COLO668 (cell line): Measurements from ENCODE around the gene ADGRL3.
"Not testable (repeated sequence)": the region's sequence is repeated elsewhere in the genome, so short reads cannot be mapped to it uniquely, and the experiment has no call there.

Experiments
- DNase-seq: peaks from one replicate; lab custom pipeline; 2025; ENCODE audit not compliant: unreplicated experiment; lab: John Stamatoyannopoulos, UW

Gene ADGRL3

GRCh38 chr4:61596606-61597340 is 396.6 kb downstream of the ADGRL3 start:
- no peak for DNase-seq

DNA sequence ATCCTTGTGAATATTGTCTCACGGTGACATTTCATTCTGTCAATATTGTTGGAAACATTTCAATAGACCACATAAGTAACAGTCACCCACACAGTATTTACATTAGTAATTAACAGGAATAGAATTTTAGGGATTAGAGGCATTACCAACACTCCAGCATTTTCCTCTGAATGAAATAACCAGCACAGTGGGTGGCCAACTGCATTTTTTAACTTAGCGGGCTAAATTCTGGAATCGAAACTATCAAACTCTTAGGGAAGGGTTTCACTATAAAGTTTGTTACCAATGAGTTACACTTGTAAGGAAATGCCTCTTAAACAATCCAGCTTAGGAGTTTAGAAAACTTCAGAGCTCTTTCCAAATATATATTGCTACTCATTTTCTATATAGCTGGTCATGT is 403.0 kb downstream of the ADGRL3 start:
- DNase-seq, result no peak

- DNase-seq, result no peak
Measured at GRCh38 chr4:61604054-61604453, 403.9 kb downstream of the ADGRL3 start.

DNA sequence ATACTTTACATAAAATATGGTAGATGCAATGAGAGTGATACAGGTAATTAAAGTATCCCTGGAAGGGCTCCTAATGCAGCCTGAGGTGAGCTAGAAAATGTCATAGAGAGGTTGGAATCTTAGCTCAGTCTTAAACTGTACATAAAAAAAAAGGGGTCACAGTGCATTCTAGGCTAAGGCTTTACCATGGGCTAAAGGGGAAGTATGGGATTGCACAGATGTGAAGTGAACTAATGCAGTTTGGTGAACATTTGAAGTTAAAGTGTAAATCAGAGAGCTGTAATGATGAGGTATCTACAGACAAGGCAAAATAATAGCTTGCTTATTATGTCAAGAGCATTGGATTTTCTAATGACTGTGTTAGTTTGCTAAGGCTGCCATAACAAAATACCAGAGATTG is 405.9 kb downstream of the ADGRL3 start:
- no peak for DNase-seq

DNA sequence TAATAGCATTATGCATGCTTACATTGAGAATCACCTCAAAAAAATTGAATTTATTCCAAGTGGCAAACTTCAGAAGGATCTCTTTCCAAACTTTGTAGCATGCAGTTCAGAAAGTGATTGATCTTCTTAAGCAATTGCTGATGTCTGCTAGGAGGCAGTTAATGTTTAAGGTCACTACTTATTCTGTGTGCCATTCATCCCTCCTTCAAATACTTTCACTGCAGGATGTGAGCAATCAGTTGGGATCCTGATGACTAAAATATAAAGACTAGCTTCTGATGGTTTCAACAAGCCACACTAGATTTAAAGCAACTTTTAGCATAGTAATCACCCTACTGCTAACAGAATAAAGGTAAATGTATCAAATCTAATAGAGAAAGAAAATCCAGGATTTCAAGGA is 414.1 kb downstream of the ADGRL3 start:
- no peak for DNase-seq

- DNase-seq, result no peak
Measured at GRCh38 chr4:61619528-61619927, 419.4 kb downstream of the ADGRL3 start.

- DNase-seq, result no peak
Measured at GRCh38 chr4:61628282-61628681, 428.2 kb downstream of the ADGRL3 start.

DNA sequence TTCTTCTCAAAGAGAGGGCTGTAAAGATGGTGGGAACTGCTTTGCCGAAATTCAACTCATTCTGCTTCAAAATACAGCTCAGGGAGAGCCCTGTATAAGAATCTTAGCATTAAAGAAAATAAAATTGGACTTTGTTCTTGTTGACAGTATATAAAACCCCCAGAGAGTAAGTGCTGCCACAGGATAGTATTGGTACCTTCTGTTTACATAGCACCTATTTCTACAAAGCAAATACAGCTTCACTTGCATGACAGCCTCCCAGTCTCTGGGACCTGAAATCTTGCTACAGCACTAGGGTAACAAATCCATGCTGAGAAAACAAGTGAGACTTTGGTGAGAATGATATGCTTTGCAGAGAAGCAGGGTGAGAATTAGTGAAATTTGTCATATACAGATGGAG is 428.6 kb downstream of the ADGRL3 start:
- no peak for DNase-seq

DNA sequence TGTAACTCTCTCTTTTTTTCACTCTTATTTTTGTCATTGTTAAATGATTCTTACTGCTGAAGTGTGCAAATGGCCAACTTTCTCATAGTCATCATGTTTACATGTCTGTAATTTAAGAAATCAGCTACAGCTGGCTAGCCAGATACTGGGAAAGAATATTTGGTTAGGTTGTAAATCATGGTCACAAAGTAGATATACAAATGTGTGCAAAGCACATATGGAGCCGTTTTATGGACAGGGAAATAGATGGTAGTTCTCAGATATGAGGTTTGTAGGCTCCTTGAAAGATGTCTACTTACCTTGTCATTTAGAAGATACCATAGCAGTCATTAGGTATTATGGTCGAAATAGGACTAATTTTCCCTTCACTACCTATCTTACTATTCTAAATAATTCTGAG is 430.4 kb downstream of the ADGRL3 start:
- no peak for DNase-seq

DNA sequence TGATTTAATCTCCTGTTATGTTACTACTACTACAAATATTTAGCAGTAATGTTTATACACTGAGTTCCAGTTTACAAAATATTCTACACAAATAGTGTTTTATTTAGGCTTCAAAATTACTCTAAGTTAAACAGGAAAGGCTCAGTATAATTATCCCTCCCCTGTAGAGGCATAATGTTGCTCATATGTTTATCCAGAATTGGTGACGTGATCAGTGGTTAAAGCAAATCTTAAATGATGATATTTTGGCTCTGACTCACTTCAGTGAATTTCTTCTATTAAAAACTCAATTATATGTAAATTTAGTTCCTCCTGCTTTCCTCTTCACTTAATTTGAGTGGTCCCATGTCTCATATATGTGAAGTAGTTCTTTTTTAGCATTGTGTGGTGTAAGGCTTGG is 438.5 kb downstream of the ADGRL3 start:
- no peak for DNase-seq

- not testable (repeated sequence) for DNase-seq
Measured at GRCh38 chr4:61646746-61647350, 446.7 kb downstream of the ADGRL3 start.

DNA sequence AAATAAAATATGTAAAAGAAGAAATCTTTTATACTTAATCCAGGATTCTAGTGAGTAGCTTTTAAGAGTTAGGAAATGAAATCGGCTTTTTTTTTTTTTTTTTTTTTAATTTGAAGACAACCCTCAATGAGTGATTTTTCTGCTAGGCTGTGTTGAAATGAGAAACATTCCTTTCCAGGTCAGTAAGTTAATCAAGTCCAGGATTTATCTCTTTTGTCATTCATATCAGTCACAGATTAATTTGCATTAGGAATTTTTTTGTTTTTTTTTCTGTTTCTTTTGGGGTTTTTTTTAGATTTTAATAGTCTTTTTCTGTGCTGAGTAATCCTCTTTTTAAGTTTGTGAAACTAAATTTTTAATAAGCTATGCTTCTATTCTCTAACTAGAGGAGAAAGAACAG is 448.1 kb downstream of the ADGRL3 start:
- DNase-seq, result no peak

DNA sequence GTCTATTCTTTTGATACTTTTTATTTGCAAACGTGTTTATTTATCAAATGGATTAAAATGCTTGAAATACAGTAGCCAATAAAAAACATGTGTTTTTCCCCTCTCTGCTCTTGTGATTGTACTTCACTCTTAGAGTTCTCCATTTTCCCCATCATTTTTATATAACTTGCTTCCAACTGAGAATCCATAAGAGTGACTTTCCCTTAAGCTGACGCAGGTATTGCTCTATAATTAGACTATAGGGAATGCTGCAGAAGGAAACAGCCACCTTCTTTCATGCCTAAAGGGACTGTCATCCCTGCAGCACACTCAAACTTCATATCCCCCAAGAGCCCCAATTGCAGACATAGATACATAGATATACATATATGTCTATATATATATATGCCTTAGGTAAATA is 456.9 kb downstream of the ADGRL3 start:
- DNase-seq, result no peak

GRCh38 chr4:61661960-61662359 is 461.8 kb downstream of the ADGRL3 start:
- DNase-seq, result no peak

DNA sequence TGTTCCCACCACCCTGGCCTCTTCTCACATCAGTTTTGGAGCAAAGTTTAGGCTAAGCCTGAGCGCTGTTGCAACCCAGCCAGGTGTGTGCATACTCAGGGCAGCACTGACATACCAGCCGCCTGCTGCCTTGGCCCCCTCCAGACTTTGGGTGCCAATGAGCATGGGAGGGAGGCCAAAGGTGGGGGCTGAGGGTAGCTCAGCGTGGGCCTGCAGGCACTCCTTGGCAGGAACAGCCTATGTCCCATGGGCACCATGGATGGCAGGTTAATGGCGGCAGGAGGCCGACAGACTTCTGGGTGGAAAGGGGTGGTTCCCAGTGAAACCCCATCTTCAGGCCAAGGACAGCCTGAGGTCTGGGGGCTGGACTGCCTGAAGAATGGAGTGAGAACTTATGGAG is 462.2 kb downstream of the ADGRL3 start:
- no peak for DNase-seq

DNA sequence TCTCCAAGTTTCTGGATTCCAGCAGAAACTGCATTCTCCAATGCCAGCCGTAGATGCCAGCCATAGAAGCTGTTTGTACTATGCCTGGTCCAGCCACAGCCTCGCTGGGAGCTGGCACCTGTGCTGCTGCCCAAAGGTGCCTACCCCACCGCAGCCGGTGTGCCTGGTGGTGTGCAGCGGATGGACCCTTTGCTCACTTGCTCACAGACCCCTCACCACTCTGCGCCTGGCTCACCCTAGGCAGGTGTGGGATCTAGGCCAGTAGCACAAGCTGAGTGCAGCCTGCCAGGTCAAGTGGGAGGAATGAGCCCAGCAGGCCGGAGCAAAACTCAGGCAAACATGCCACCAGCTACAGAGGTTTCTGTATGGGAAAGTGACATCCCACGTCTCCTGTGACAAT is 463.2 kb downstream of the ADGRL3 start:
- DNase-seq, result no peak

DNA sequence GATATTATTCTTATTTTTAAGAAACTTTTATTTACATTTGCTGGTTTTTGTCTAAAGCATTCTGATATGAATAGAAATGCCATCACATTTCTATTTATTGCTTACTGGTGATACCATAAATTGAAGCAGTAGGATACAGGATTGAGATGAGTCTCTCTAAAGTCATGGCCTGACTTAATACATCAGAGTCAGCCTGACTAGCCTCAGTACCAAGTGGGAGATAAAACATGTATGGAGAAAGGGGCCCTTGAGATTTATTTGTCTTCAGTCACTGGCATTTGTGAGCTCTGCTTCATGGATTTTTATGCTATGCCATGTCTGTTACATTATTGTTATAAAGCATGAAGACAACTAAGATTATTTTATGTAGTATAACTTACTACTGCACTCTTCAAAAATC is 465.5 kb downstream of the ADGRL3 start:
- DNase-seq, result no peak

- DNase-seq, result no peak
Measured at GRCh38 chr4:61666244-61666643, 466.1 kb downstream of the ADGRL3 start.

DNA sequence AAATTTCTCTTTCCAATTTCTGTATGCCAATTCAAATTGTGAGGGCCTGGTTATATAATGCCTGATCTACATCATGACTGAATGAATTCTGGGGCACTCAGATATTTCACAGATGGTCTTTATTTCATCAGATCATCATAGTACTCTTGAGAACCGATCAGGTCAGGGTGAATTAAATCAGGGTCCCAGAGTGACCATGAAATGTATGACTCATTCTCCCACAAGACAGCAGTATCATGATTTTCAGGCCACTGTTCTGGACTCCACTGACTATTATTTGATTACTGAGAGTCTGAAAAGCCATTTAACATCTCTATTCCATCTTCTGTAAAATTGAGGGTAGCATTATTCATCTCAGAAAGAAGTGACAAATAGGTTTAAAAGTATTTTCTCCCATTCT is 471.5 kb downstream of the ADGRL3 start:
- no peak for DNase-seq

GRCh38 chr4:61675464-61675863 is 475.3 kb downstream of the ADGRL3 start:
- DNase-seq, result no peak

GRCh38 chr4:61678297-61678696 is 478.2 kb downstream of the ADGRL3 start:
- no peak for DNase-seq

DNA sequence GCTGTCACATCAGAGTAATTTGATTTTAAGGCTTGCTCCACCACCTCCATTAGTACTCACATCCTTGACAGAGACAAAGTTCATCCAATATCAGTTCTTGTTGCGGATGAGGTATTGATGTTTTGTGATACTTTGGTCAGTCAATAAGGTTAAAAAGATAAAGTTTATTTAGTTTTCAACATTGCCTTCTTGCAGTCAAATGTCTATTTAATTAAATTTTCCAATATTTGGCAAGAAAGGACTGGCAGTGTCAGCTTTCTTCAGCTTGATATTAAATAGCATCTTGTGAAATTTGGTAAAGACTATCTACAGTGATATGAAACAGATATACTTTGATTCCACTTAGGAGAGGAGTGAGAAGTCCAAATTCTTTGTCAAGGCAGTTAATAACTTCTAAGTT is 493.4 kb downstream of the ADGRL3 start:
- no peak for DNase-seq

DNA sequence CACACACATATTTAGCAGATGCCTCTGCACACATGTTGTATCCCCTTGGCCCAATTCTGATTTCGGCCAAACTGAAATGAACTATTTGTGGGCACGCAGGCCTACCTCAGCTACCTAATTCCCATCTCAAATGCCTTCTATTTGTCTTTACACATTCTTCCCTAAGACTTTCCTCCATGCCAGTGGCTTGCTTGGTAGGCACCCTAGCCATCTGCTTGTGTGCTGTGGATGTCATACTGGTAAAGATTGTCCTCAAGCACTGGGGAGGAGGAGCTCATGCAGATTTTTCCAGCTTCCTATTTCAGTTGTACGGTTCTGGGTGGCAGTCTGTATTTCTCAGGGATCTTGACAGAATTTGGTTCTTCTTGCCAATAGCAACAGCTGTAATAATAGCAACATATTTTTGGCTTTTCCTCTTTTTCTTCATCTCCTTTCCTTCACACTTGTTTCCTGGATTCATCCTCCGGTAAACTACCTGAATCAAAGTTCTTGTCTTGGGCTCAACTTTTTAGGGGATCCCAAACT is 514.3 kb downstream of the ADGRL3 start:
- DNase-seq, result no peak
